Panc1 (cell line): ENCODE results near the gene AP1B1. TPM values are rescaled to one million over a fixed set of nuclear protein-coding genes. Genes with fewer than 3 reads are reported as not detected.
"Not testable (repeated sequence)": the region's sequence is repeated elsewhere in the genome, so short reads cannot be mapped to it uniquely, and the experiment has no call there.

Source experiments
- ATAC-seq: fragments of 200-7000 bp; cut with Tn5 transposase; 2 replicates; pipeline ENCODE4 v1.9.1; 2020; ENCODE audit warnings: mild to moderate bottlenecking, moderate library complexity
- BruUV-seq: library from RNA; stranded (reverse); fragments of 400-500 nt; replicated peaks from 2 replicates; lab custom pipeline; 2021; lab: Mats Ljungman, UMichigan
- CTCF ChIA-PET: fragments of 300-600 bp; sonication (Branson Sonifier 250); formaldehyde crosslinking; loops from one replicate; lab custom pipeline; 2022; ENCODE audit warnings: antibody characterized with exemption; lab: Charles Lee
- POLR2A ChIA-PET: fragments of 300-600 bp; sonication (Branson Sonifier 250); formaldehyde crosslinking; loops from one replicate; lab custom pipeline; 2022; ENCODE audit warnings: antibody characterized with exemption; lab: Charles Lee
- DNase-seq: peaks from one replicate; pipeline ENCODE4 v3.0.0-alpha.2; 2010; ENCODE audit warnings: low read depth, low spot score
- H3K27ac ChIP-seq: 2 replicates; pipeline ENCODE4 v1.5.1; 2011; ENCODE audit warnings: mild to moderate bottlenecking, low read length, inconsistent platforms
- H3K27me3 ChIP-seq: fragments of 200-500 bp; sonication (Bioruptor generic); 2 replicates; pipeline ENCODE4 v1.6.0; 2014; ENCODE audit warnings: low read length, inconsistent platforms; ENCODE audit not compliant: control insufficient read depth, insufficient read depth
- H3K36me3 ChIP-seq: fragments of 200-500 bp; sonication (Bioruptor generic); 2 replicates; pipeline ENCODE4 v1.5.1; 2014; ENCODE audit warnings: inconsistent platforms, mild to moderate bottlenecking, low read length, moderate library complexity; ENCODE audit not compliant: control insufficient read depth, insufficient read depth
- H3K4me1 ChIP-seq: 2 replicates; pipeline ENCODE4 v1.5.1; 2011; ENCODE audit warnings: inconsistent platforms, mild to moderate bottlenecking, low read length, moderate library complexity; ENCODE audit not compliant: control insufficient read depth, insufficient read depth
- H3K4me3 ChIP-seq, 2 experiments: 2 replicates each; pipeline ENCODE4 v1.5.1; 2011 to 2012; ENCODE audit warnings: low read depth in 2 of 2, low read length in 2 of 2, mild to moderate bottlenecking in 2 of 2, inconsistent platforms in 1 of 2, moderate library complexity in 1 of 2
- H3K9me3 ChIP-seq: fragments of 200-500 bp; sonication (Bioruptor generic); 2 replicates; pipeline ENCODE4 v1.5.1; 2014; ENCODE audit warnings: low read depth, mild to moderate bottlenecking, inconsistent platforms, low read length, moderate library complexity; ENCODE audit not compliant: control insufficient read depth, insufficient read depth
- CTCF ChIP-seq: fragments of 450-650 bp; IDR thresholded peaks from 2 replicates; pipeline ENCODE4 v1.5.1; 2017; ENCODE audit warnings: mild to moderate bottlenecking
- POLR2AphosphoS5 ChIP-seq: IDR thresholded peaks from 2 replicates; pipeline ENCODE4 v1.6.1; 2012; ENCODE audit warnings: mild to moderate bottlenecking, low read depth, low read length, moderate library complexity
- REST ChIP-seq, 2 experiments: IDR thresholded peaks; 2 replicates each; pipeline ENCODE4 v1.6.1; 2011 to 2012; ENCODE audit warnings: low read depth in 2 of 2, control low read depth in 1 of 2, low read length in 1 of 2, mild to moderate bottlenecking in 1 of 2, moderate library complexity in 1 of 2; ENCODE audit not compliant: insufficient read depth in 1 of 2
- SIN3A ChIP-seq: IDR thresholded peaks from 2 replicates; pipeline ENCODE4 v1.6.1; 2012; ENCODE audit warnings: low read depth, mild to moderate bottlenecking, low read length, moderate library complexity, borderline replicate concordance; ENCODE audit not compliant: insufficient read depth
- TCF7L2 ChIP-seq: IDR thresholded peaks from 2 replicates; pipeline ENCODE4 v1.6.1; 2011; ENCODE audit warnings: mild to moderate bottlenecking, low read depth, low read length, inconsistent platforms
- in situ Hi-C: cut with HindIII; loops from 2 replicates; pipeline ENCODE4 v1.10.0; 2016; ENCODE audit warnings: low sequenced_read_pairs, low pct_unique_long_range_greater_than_20kb
- intact Hi-C: fragments of 100-400 bp; cut with micrococcal nuclease; formaldehyde crosslinking; loops from one replicate; pipeline ENCODE4 v1.10.0; 2022; ENCODE audit not compliant: unreplicated experiment
- total RNA-seq: library from RNA; stranded (reverse); gene quantifications from one replicate; pipeline ENCODE4 v1.2.1, GENCODE V29; 2021; ENCODE audit not compliant: unreplicated experiment

AP1B1 gene
- total RNA-seq, 1 experiment from 2014 or later = 48.6 TPM

DNA sequence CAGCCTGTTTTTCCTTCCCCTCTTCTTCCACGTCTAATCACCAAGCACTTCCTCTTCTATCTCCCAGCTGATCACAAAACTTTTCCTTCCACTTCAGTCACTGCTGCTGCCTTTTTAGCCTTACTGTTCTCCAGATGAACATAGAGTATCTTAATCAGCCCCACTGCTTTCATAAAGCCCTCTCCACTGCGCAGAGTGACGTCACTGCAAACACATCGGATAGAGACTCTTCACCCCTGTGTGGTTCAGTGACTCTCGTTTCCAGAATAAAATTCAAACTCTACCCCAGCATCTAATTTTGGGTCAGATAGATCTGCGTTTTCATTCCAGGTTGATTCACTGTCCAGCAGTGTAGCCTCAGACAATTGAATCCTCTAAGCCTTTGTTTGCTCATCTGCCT, 13.2 kb upstream of the AP1B1 start:
- BruUV-seq, H3K4me1 ChIP-seq, in situ Hi-C loops, POLR2A ChIA-PET, intact Hi-C loops, H3K4me3 ChIP-seq, ATAC-seq, H3K27me3 ChIP-seq, DNase-seq, CTCF ChIA-PET, H3K9me3 ChIP-seq, H3K36me3 ChIP-seq, H3K27ac ChIP-seq: not testable (repeated sequence)

GRCh38 chr22:29400576-29400975, 12.2 kb upstream of the AP1B1 start:
- no peaks in the 10 kb centered on the region for H3K27me3 ChIP-seq
- in situ Hi-C loops = no loop called here
- CTCF ChIA-PET = no interaction called here
- POLR2A ChIA-PET = no interaction called here
- intact Hi-C loops = no loop called here
- H3K27ac ChIP-seq = no peak overlapping the region
- ATAC-seq (no peak), DNase-seq (no peak)
- H3K4me3 ChIP-seq = no peak overlapping the region
- TF ChIP-seq SIN3A (no peak), POLR2AphosphoS5 (no peak), TCF7L2 (no peak)
- no peaks in the 10 kb centered on the region for H3K36me3 ChIP-seq
- H3K4me1 ChIP-seq = no peaks in the 10 kb centered on the region
- no peaks in the 10 kb centered on the region for H3K9me3 ChIP-seq
- no TSS peak for BruUV-seq

GRCh38 chr22:29397791-29398190, 9.4 kb upstream of the AP1B1 start:
- no peaks in the 10 kb centered on the region for H3K36me3 ChIP-seq
- no peak overlapping the region for H3K27ac ChIP-seq
- no peaks in the 10 kb centered on the region for H3K27me3 ChIP-seq
- intact Hi-C loops (loop anchor here (5.0 kb wide), 1 partner anchor 125 kb away; no protein-coding TSS in a partner anchor), in situ Hi-C loops (no loop called here)
- DNase-seq = no peak
- no peaks in the 10 kb centered on the region for H3K4me1 ChIP-seq
- ChIA-PET CTCF (no interaction called here), POLR2A (no interaction called here)
- no peak overlapping the region for H3K4me3 ChIP-seq
- ATAC-seq = no peak
- BruUV-seq = no TSS peak
- no peak for TF ChIP-seq REST (IDR thresholded peaks at IDR 0.05; ENCODE audit: insufficient read depth in 1 of 2, low read depth in 2 of 2, low read length in 1 of 2)
- no peak for TF ChIP-seq SIN3A
- no peak for TF ChIP-seq POLR2AphosphoS5
- TF ChIP-seq CTCF = no peak
- TF ChIP-seq TCF7L2 = no peak
- H3K9me3 ChIP-seq = no peaks in the 10 kb centered on the region
